ENCODE measurements around the gene PTDSS2. TPM values are rescaled to one million over a fixed set of nuclear protein-coding genes. Genes with fewer than 3 reads are reported as not detected.

PTDSS2 gene
- total and polyA plus RNA-seq, 2 donors (not counting 1 experiment from before 2014, with no cell fraction given) = 22.1 to 29.0 TPM

DNA sequence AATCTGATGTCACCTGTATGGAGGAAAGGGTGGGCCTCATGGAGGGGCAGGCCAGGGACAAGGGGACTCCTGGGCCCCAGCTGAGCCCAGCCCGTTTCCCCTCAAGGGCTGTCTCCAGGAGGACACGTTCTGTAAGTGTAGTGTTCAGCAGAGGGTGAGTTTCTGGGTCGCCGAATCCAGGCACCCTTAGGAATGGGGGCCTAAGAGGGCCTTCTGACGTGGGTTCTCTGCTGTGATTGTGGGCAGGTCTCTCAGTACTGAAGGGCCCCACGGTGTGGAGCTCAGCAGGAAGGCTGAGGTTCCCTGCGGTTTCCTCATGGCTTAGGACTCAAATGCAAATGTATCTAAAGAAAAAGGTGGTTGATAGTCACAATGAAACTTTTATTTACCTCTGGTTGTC lies 6.5 kb downstream of the PTDSS2 start:
- peak; percentile 21 for ATAC-seq (ENCODE audit: low read depth)
- Histone ChIP-seq H3K79me2 (ENCODE audit: control insufficient read depth, insufficient read depth, low read length) (peaks cover 29% of the 10 kb centered on the region), H3K4me1 (ENCODE audit: control insufficient read depth in 2 of 2, insufficient read depth in 2 of 2, low read length in 2 of 2) (peaks cover 24 to 30% of the 10 kb centered on the region in 2 donors), H3K36me3 (replicated peaks in 1 of 2; ENCODE audit: control extremely low read depth in 1 of 2, control insufficient read depth in 1 of 2, extremely low read depth in 1 of 2, insufficient read depth in 2 of 2, low read length in 1 of 2) (peaks cover 0 to 18% of the 10 kb centered on the region in 2 experiments), H3K27ac (ENCODE audit: low read length in 2 of 2) (no peak overlapping the region), H3K9ac (ENCODE audit: low read length) (no peak overlapping the region), H4K20me1 (ENCODE audit: control insufficient read depth, insufficient read depth, low read length, poor library complexity, severe bottlenecking) (peaks cover 12% of the 10 kb centered on the region), H3K9me3 (ENCODE audit: control extremely low read depth in 1 of 3, control insufficient read depth in 2 of 3, insufficient read depth in 1 of 3, low read length in 2 of 3) (no peaks in the 10 kb centered on the region), H3K27me3 (replicated peaks in 1 of 4; ENCODE audit: control extremely low read depth in 1 of 4, control insufficient read depth in 3 of 4, insufficient read depth in 4 of 4, low read length in 3 of 4) (no peaks in the 10 kb centered on the region), H3K4me2 (replicated peaks; ENCODE audit: low read depth, low read length, poor library complexity, severe bottlenecking) (peak overlapping the region; percentile 44), H3K4me3 (ENCODE audit: control extremely low read depth in 1 of 5, extremely low read depth in 1 of 5, insufficient read depth in 1 of 5, low read depth in 2 of 5, low read length in 4 of 5) (no peak overlapping the region), H2AFZ (ENCODE audit: insufficient read depth, low read depth, low read length, poor library complexity, severe bottlenecking) (no peak overlapping the region)
- ChIA-PET CTCF (interaction anchor here (1.4 kb wide), 1 partner anchor 8 kb away, joined by 5 read pairs; no protein-coding TSS in a partner anchor), POLR2A (no interaction called here)
- H3K27me3 Mint-ChIP-seq = no peaks in the 10 kb centered on the region
- peak overlapping the region; percentile 80 for H3K27ac Mint-ChIP-seq
- no peak for TF ChIP-seq EZH2 (IDR thresholded peaks at IDR 0.05; ENCODE audit: borderline replicate concordance, insufficient read depth, low read depth, low read length, poor library complexity, severe bottlenecking)
- TF ChIP-seq, protein P1, sequence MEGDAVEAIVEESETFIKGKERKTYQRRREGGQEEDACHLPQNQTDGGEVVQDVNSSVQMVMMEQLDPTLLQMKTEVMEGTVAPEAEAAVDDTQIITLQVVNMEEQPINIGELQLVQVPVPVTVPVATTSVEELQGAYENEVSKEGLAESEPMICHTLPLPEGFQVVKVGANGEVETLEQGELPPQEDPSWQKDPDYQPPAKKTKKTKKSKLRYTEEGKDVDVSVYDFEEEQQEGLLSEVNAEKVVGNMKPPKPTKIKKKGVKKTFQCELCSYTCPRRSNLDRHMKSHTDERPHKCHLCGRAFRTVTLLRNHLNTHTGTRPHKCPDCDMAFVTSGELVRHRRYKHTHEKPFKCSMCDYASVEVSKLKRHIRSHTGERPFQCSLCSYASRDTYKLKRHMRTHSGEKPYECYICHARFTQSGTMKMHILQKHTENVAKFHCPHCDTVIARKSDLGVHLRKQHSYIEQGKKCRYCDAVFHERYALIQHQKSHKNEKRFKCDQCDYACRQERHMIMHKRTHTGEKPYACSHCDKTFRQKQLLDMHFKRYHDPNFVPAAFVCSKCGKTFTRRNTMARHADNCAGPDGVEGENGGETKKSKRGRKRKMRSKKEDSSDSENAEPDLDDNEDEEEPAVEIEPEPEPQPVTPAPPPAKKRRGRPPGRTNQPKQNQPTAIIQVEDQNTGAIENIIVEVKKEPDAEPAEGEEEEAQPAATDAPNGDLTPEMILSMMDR (IDR thresholded peaks at IDR 0.05) = no peak
- H3K9me3 Mint-ChIP-seq (ENCODE audit: insufficient read depth) = no peaks in the 10 kb centered on the region
- intact Hi-C loops (cut with micrococcal nuclease) = loop anchor here (10.0 kb wide), 1 partner anchor 338 kb away; the partner anchor contains the start of genes CEND1 and SLC25A22
- peak overlapping the region; percentile 64 for H3K4me3 Mint-ChIP-seq
- peaks cover 23% of the 10 kb centered on the region for H3K4me1 Mint-ChIP-seq
- DNase-seq = no peak
- WGBS (ENCODE audit: insufficient coverage) = 19% methylated on average over 5 of the region's 7 CpGs

DNA sequence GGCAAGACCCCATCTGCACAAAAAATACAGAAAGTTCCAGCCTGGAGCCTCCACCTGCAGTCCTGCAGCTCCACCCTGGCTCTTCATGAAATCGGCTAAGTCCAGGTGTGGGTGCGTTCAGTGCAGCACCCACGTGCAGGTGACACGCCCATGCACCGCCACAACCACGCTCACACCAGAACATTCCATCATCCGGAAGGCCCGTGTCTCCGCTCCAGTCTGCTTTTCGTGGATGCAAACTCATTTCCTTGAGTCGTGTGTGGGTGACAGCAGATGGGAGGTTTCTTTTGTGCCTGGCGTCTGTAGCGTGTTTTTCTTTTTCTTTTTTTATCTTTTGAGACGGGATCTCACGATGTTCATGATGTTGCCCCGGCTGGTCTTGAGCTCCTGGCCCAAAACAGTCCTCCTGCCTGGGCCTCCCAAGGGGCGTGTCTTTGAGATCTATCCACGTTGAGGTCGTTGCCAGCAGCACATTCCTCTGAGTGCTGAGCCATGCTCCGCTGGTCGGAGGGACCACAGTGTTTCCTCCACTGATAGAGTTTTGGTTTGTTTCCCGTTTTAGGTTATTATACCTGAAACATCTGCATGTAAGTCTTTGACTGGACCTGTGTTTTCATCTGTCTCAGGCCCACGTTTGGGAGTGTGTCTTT lies 7.2 kb downstream of the PTDSS2 start:
- no peak for DNase-seq
- Histone ChIP-seq H4K20me1 (ENCODE audit: control insufficient read depth, insufficient read depth, low read length, poor library complexity, severe bottlenecking) (peaks cover 15% of the 10 kb centered on the region), H3K4me2 (replicated peaks; ENCODE audit: low read depth, low read length, poor library complexity, severe bottlenecking) (peak overlapping the region; percentile 44), H3K79me2 (ENCODE audit: control insufficient read depth, insufficient read depth, low read length) (peaks cover 33% of the 10 kb centered on the region), H3K27me3 (replicated peaks in 1 of 4; ENCODE audit: control extremely low read depth in 1 of 4, control insufficient read depth in 3 of 4, insufficient read depth in 4 of 4, low read length in 3 of 4) (no peaks in the 10 kb centered on the region), H3K4me1 (ENCODE audit: control insufficient read depth in 2 of 2, insufficient read depth in 2 of 2, low read length in 2 of 2) (peaks cover 21 to 23% of the 10 kb centered on the region in 2 donors), H3K9ac (ENCODE audit: low read length) (no peak overlapping the region), H3K36me3 (replicated peaks in 1 of 2; ENCODE audit: control extremely low read depth in 1 of 2, control insufficient read depth in 1 of 2, extremely low read depth in 1 of 2, insufficient read depth in 2 of 2, low read length in 1 of 2) (peaks cover 0 to 18% of the 10 kb centered on the region in 2 experiments), H3K9me3 (ENCODE audit: control extremely low read depth in 1 of 3, control insufficient read depth in 2 of 3, insufficient read depth in 1 of 3, low read length in 2 of 3) (no peaks in the 10 kb centered on the region), H3K27ac (ENCODE audit: low read length in 2 of 2) (no peak overlapping the region), H2AFZ (ENCODE audit: insufficient read depth, low read depth, low read length, poor library complexity, severe bottlenecking) (no peak overlapping the region), H3K4me3 (ENCODE audit: control extremely low read depth in 1 of 5, extremely low read depth in 1 of 5, insufficient read depth in 1 of 5, low read depth in 2 of 5, low read length in 4 of 5) (no peak overlapping the region)
- peak overlapping the region; percentile 80 for H3K27ac Mint-ChIP-seq
- H3K4me3 Mint-ChIP-seq = peak overlapping the region; percentile 64
- intact Hi-C loops (cut with micrococcal nuclease) = loop anchor here (10.0 kb wide), 1 partner anchor 338 kb away; the partner anchor contains the start of genes CEND1 and SLC25A22
- H3K9me3 Mint-ChIP-seq (ENCODE audit: insufficient read depth) = no peaks in the 10 kb centered on the region
- peak; percentile 24 for ATAC-seq (ENCODE audit: low read depth)
- WGBS (ENCODE audit: insufficient coverage) = 15% methylated on average over 17 of the region's 23 CpGs
- H3K27me3 Mint-ChIP-seq = no peaks in the 10 kb centered on the region
- POLR2A ChIA-PET = no interaction called here
- CTCF ChIA-PET = interaction anchor here (1.4 kb wide), 1 partner anchor 9 kb away, joined by 5 read pairs; no protein-coding TSS in a partner anchor
- peaks cover 21% of the 10 kb centered on the region for H3K4me1 Mint-ChIP-seq
- TF ChIP-seq, protein P1 (IDR thresholded peaks at IDR 0.05) = no peak
- no peak for TF ChIP-seq EZH2 (IDR thresholded peaks at IDR 0.05; ENCODE audit: borderline replicate concordance, insufficient read depth, low read depth, low read length, poor library complexity, severe bottlenecking)

All from B cell (primary cell).